GM10266 (cell line): Measurements from ENCODE around the gene CDK2.

ENCODE experiments used
- DNase-seq: peaks from one replicate; pipeline ENCODE4 v3.0.0; 2012; ENCODE audit errors: extremely low spot score
- CTCF ChIP-seq: IDR thresholded peaks from 2 replicates; pipeline ENCODE4 v1.5.1; 2012; ENCODE audit warnings: mild to moderate bottlenecking, low read depth; ENCODE audit not compliant: control insufficient read depth, insufficient read depth; ENCODE audit errors: missing control alignments

The CDK2 gene

GRCh38 chr12:56018356-56018755 is 51.7 kb downstream of the CDK2 start:
- no peak for DNase-seq
- no peak for TF ChIP-seq CTCF

GRCh38 chr12:56020423-56021184 is 54.0 kb downstream of the CDK2 start, which contains the start of gene IKZF4:
IKZF4 (plus strand) TSS chr12:56021043; CDS start chr12:56021494, 451 bp downstream.
- TF ChIP-seq CTCF: no peak
- DNase-seq: no peak

GRCh38 chr12:56021889-56022497 is 55.4 kb downstream of the CDK2 start:
- TF ChIP-seq CTCF: no peak
- no peak for DNase-seq
